H9 (cell line): ENCODE data around the gene FAM217B. TPM values are rescaled to one million over a fixed set of nuclear protein-coding genes. Genes with fewer than 3 reads are reported as not detected.

ENCODE experiments used
- DNase-seq: peaks from one replicate; pipeline ENCODE4 v3.0.0-alpha.2; 2017
- H2AFZ ChIP-seq: one replicate; pipeline ENCODE4 v1.6.1; 2013; ENCODE audit warnings: mild to moderate bottlenecking, low read length, control low read depth, moderate library complexity
- H2AK5ac ChIP-seq: 2 replicates; pipeline ENCODE4 v1.6.1; 2013; ENCODE audit warnings: low read length, control low read depth, mixed read lengths; ENCODE audit not compliant: insufficient read length
- H2BK120ac ChIP-seq: one replicate; pipeline ENCODE4 v1.6.1; 2013; ENCODE audit warnings: low read depth, mild to moderate bottlenecking, low read length, control low read depth, inconsistent platforms; ENCODE audit not compliant: poor library complexity, severe bottlenecking
- H2BK12ac ChIP-seq: 2 replicates; pipeline ENCODE4 v1.6.1; 2013; ENCODE audit warnings: low read length, control low read depth, mixed read lengths, low read depth; ENCODE audit not compliant: insufficient read length
- H2BK15ac ChIP-seq: 2 replicates; pipeline ENCODE4 v1.6.1; 2013; ENCODE audit warnings: low read depth, low read length, control low read depth
- H2BK20ac ChIP-seq: one replicate; pipeline ENCODE4 v1.6.1; 2013; ENCODE audit warnings: low read depth, mild to moderate bottlenecking, low read length, control low read depth, inconsistent platforms; ENCODE audit not compliant: poor library complexity, severe bottlenecking
- H2BK5ac ChIP-seq: 2 replicates; pipeline ENCODE4 v1.6.1; 2013; ENCODE audit warnings: low read length, control low read depth, mixed read lengths; ENCODE audit not compliant: insufficient read length
- H3K14ac ChIP-seq: 2 replicates; pipeline ENCODE4 v1.6.1; 2013; ENCODE audit warnings: low read length, control low read depth; ENCODE audit not compliant: insufficient read depth
- H3K18ac ChIP-seq: 2 replicates; pipeline ENCODE4 v1.6.1; 2013; ENCODE audit warnings: low read depth, mild to moderate bottlenecking, mixed read lengths, low read length, control low read depth; ENCODE audit not compliant: insufficient read length
- H3K23ac ChIP-seq: 2 replicates; pipeline ENCODE4 v1.6.1; 2013; ENCODE audit warnings: low read length, control low read depth, mixed read lengths, low read depth; ENCODE audit not compliant: insufficient read length
- H3K23me2 ChIP-seq: 2 replicates; pipeline ENCODE4 v1.6.1; 2013; ENCODE audit warnings: low read depth, mild to moderate bottlenecking, mixed read lengths, low read length, control low read depth; ENCODE audit not compliant: insufficient read length, poor library complexity, severe bottlenecking
- H3K27ac ChIP-seq: 2 replicates; pipeline ENCODE4 v1.5.1; 2013; ENCODE audit warnings: low read length, control low read depth, mixed read lengths, low read depth; ENCODE audit not compliant: insufficient read length
- H3K27me3 ChIP-seq: 2 replicates; pipeline ENCODE4 v1.6.1; 2013; ENCODE audit warnings: low read length, control low read depth, inconsistent platforms; ENCODE audit not compliant: insufficient read depth
- H3K4ac ChIP-seq: 2 replicates; pipeline ENCODE4 v1.6.1; 2013; ENCODE audit warnings: low read depth, mild to moderate bottlenecking, control low read depth, inconsistent platforms, low read length, moderate library complexity
- H3K4me1 ChIP-seq: 2 replicates; pipeline ENCODE4 v1.6.1; 2013; ENCODE audit warnings: low read length, control low read depth, inconsistent platforms; ENCODE audit not compliant: insufficient read depth
- H3K4me2 ChIP-seq: 2 replicates; pipeline ENCODE4 v1.6.1; 2013; ENCODE audit warnings: low read length, control low read depth, mixed read lengths; ENCODE audit not compliant: insufficient read length, insufficient read depth
- H3K56ac ChIP-seq: 2 replicates; pipeline ENCODE4 v1.6.1; 2013; ENCODE audit warnings: low read depth, mild to moderate bottlenecking, mixed read lengths, low read length, control low read depth; ENCODE audit not compliant: insufficient read length
- H3K79me1 ChIP-seq: 2 replicates; pipeline ENCODE4 v1.6.1; 2013; ENCODE audit warnings: low read depth, mild to moderate bottlenecking, moderate library complexity, low read length, control low read depth, inconsistent platforms; ENCODE audit not compliant: insufficient read depth, poor library complexity, severe bottlenecking
- H3K79me2 ChIP-seq: 2 replicates; pipeline ENCODE4 v1.6.1; 2013; ENCODE audit warnings: low read length, control low read depth, inconsistent platforms; ENCODE audit not compliant: insufficient read depth
- H3K9ac ChIP-seq: 2 replicates; pipeline ENCODE4 v1.6.1; 2013; ENCODE audit warnings: low read length, control low read depth, mixed read lengths; ENCODE audit not compliant: insufficient read length; ENCODE audit errors: extremely low read depth
- H3K9me3 ChIP-seq: one replicate; pipeline ENCODE4 v1.6.1; 2013; ENCODE audit warnings: low read depth, low read length, inconsistent platforms; ENCODE audit not compliant: control insufficient read depth
- H3T11ph ChIP-seq: one replicate; pipeline ENCODE4 v1.6.1; 2013; ENCODE audit warnings: mild to moderate bottlenecking, low read length, control low read depth, inconsistent platforms
- H4K20me1 ChIP-seq: one replicate; pipeline ENCODE4 v1.6.1; 2013; ENCODE audit not compliant: control insufficient read depth, insufficient read length, insufficient read depth
- H4K5ac ChIP-seq: 2 replicates; pipeline ENCODE4 v1.6.1; 2013; ENCODE audit warnings: low read depth, mild to moderate bottlenecking, mixed read lengths, low read length, control low read depth; ENCODE audit not compliant: insufficient read length
- H4K8ac ChIP-seq: replicated peaks from 2 replicates; pipeline ENCODE4 v1.6.1; 2013; ENCODE audit warnings: low read length, control low read depth, mixed read lengths, low read depth; ENCODE audit not compliant: insufficient read length
- H4K91ac ChIP-seq: 2 replicates; pipeline ENCODE4 v1.6.1; 2013; ENCODE audit warnings: low read depth, mild to moderate bottlenecking, moderate library complexity, mixed read lengths, low read length, control low read depth; ENCODE audit not compliant: insufficient read length
- H3K27ac Mint-ChIP-seq, 3 experiments: 2 replicates in 2 of 3; 3 replicates in 1 of 3; pipeline ENCODE4 v1.8.0; 2020 to 2021; ENCODE audit warnings: mixed read lengths in 3 of 3, mild to moderate bottlenecking in 1 of 3, moderate library complexity in 1 of 3
- H3K27me3 Mint-ChIP-seq: 2 replicates; pipeline ENCODE4 v1.8.0; 2021; ENCODE audit warnings: low read depth, mild to moderate bottlenecking, moderate library complexity, mixed read lengths
- H3K36me3 Mint-ChIP-seq, 3 experiments: 2 replicates in 2 of 3; 3 replicates in 1 of 3; pipeline ENCODE4 v1.8.0; 2020 to 2021; ENCODE audit warnings: low read depth in 3 of 3, mixed read lengths in 3 of 3; ENCODE audit not compliant: insufficient read depth in 1 of 3
- H3K4me1 Mint-ChIP-seq, 2 experiments: 2 replicates each; pipeline ENCODE4 v1.8.0; 2020; ENCODE audit warnings: mixed read lengths in 2 of 2
- H3K4me3 Mint-ChIP-seq, 2 experiments: 2 replicates in 1 of 2; 3 replicates in 1 of 2; pipeline ENCODE4 v1.8.0; 2020 to 2021; ENCODE audit warnings: mild to moderate bottlenecking in 2 of 2, mixed read lengths in 2 of 2, moderate library complexity in 1 of 2
- H3K9me3 Mint-ChIP-seq, 2 experiments: 2 replicates in 1 of 2; 3 replicates in 1 of 2; pipeline ENCODE4 v1.8.0; 2020; ENCODE audit warnings: mild to moderate bottlenecking in 2 of 2, mixed read lengths in 2 of 2, moderate library complexity in 1 of 2
- WGBS: extraction: QIAGEN DNeasy Blood & Tissue Kit; methylation state at CpG from one replicate; pipeline ENCODE4 v1.1.7; 2013; ENCODE audit warnings: missing lambda C conversion rate, low lambda C conversion rate, mixed read lengths; ENCODE audit not compliant: insufficient read length; ENCODE audit errors: extremely low coverage; 5-methylcytosine and 5-hydroxymethylcytosine counted together
- total RNA-seq: library from RNA; stranded (reverse); gene quantifications from 2 replicates; pipeline ENCODE4 v1.2.1, GENCODE V29; 2021
- TF ChIP-seq, protein P1 (sequence below): fragments of 200-600 bp; sonication (generic); conservative IDR thresholded peaks from 3 replicates; pipeline ENCODE4 v1.8.0; 2021; ENCODE audit warnings: antibody characterized with exemption, mild to moderate bottlenecking

Gene FAM217B
- total RNA-seq, 1 experiment from 2014 or later, result 24.5 TPM

DNA sequence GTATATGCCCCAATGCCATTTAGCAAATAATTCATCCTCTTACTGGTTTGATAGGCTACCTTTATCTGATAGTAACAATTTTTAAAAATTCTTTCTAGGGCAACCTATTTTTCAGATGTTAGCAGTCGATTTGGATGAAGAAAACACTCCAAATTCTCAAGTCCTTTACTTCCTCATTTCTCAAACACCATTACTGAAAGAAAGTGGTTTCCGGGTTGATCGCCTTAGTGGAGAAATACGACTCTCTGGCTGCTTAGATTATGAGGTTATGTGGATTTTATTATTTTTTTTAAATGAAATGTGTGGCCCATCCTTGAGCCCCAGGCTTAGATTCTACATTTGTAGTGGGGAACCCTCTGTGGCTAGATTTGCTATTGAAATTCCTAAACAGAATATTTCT is 44.4 kb downstream of the FAM217B start:
- no peak overlapping the region for H2AFZ ChIP-seq
- no peak overlapping the region for H3K4me2 ChIP-seq
- H2BK12ac ChIP-seq, result no peak overlapping the region
- no peak overlapping the region for H4K5ac ChIP-seq
- H3K79me2 ChIP-seq, result no peaks in the 10 kb centered on the region
- no peak overlapping the region for H3K23ac ChIP-seq
- peaks cover 0 to 2% (median 0%) of the 10 kb centered on the region in 3 experiments; a peak in 2 of 7 replicates for H3K36me3 Mint-ChIP-seq
- H3K79me1 ChIP-seq, result no peaks in the 10 kb centered on the region
- no peaks in the 10 kb centered on the region for H3K27me3 Mint-ChIP-seq
- H4K8ac ChIP-seq, result no peak overlapping the region
- H4K91ac ChIP-seq, result no peak overlapping the region
- no peak overlapping the region for H3K14ac ChIP-seq
- H2AK5ac ChIP-seq, result no peak overlapping the region
- H4K20me1 ChIP-seq, result no peaks in the 10 kb centered on the region
- no peak overlapping the region for H3K27ac Mint-ChIP-seq
- H3K23me2 ChIP-seq, result no peaks in the 10 kb centered on the region
- H3K4me1 ChIP-seq, result no peaks in the 10 kb centered on the region
- no CpG with 5 or more reads among the region's 4 CpGs for WGBS
- H2BK15ac ChIP-seq, result no peak overlapping the region
- no peak overlapping the region for H2BK120ac ChIP-seq
- H3K56ac ChIP-seq, result no peak overlapping the region
- peaks cover 13 to 18% of the 10 kb centered on the region in 2 experiments for H3K4me1 Mint-ChIP-seq
- H3K9ac ChIP-seq, result no peak overlapping the region
- no peak for DNase-seq
- TF ChIP-seq, protein P1, sequence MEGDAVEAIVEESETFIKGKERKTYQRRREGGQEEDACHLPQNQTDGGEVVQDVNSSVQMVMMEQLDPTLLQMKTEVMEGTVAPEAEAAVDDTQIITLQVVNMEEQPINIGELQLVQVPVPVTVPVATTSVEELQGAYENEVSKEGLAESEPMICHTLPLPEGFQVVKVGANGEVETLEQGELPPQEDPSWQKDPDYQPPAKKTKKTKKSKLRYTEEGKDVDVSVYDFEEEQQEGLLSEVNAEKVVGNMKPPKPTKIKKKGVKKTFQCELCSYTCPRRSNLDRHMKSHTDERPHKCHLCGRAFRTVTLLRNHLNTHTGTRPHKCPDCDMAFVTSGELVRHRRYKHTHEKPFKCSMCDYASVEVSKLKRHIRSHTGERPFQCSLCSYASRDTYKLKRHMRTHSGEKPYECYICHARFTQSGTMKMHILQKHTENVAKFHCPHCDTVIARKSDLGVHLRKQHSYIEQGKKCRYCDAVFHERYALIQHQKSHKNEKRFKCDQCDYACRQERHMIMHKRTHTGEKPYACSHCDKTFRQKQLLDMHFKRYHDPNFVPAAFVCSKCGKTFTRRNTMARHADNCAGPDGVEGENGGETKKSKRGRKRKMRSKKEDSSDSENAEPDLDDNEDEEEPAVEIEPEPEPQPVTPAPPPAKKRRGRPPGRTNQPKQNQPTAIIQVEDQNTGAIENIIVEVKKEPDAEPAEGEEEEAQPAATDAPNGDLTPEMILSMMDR, result no peak
- no peaks in the 10 kb centered on the region for H3K9me3 Mint-ChIP-seq
- no peak overlapping the region for H3K4ac ChIP-seq
- no peak overlapping the region for H2BK5ac ChIP-seq
- H3K27me3 ChIP-seq, result no peaks in the 10 kb centered on the region; the same call in 1 of the 2 replicates
- H3T11ph ChIP-seq, result no peak overlapping the region
- H3K4me3 Mint-ChIP-seq, result no peak overlapping the region
- no peak overlapping the region for H2BK20ac ChIP-seq
- no peaks in the 10 kb centered on the region for H3K9me3 ChIP-seq
- no peak overlapping the region for H3K18ac ChIP-seq
- no peak overlapping the region for H3K27ac ChIP-seq
